HepG2 (cell line): ENCODE results near the gene PROC. TPM values are rescaled to one million over a fixed set of nuclear protein-coding genes. Genes with fewer than 3 reads are reported as not detected.
A peak's percentile ranks its signal among the peaks of the same experiment; 100 is the strongest.

Experiments
- NFAT5 ChIP-seq: sonication (generic); formaldehyde crosslinking; IDR thresholded peaks from 2 replicates; pipeline ENCODE4 v1.4.0; 2020; ENCODE audit warnings: missing genetic modification reagents
- POGK ChIP-seq: sonication (generic); formaldehyde crosslinking; conservative IDR thresholded peaks from 2 replicates; pipeline ENCODE4 v1.8.0; 2022; ENCODE audit warnings: mild to moderate bottlenecking, moderate library complexity, missing genetic modification reagents
- THRA ChIP-seq: sonication (generic); formaldehyde crosslinking; IDR thresholded peaks from 2 replicates; pipeline ENCODE4 v1.4.0; 2020; ENCODE audit warnings: missing genetic modification reagents, borderline replicate concordance
- ZBTB42 ChIP-seq: sonication (generic); formaldehyde crosslinking; IDR thresholded peaks from 2 replicates; pipeline ENCODE4 v1.5.0; 2020; ENCODE audit warnings: mild to moderate bottlenecking, missing genetic modification reagents
- ZC3H13 ChIP-seq: sonication (generic); formaldehyde crosslinking; IDR thresholded peaks from 2 replicates; pipeline ENCODE4 v1.8.1; 2023; ENCODE audit warnings: mild to moderate bottlenecking, missing genetic modification reagents, moderate library complexity
- ZFP82 ChIP-seq: sonication (generic); formaldehyde crosslinking; IDR thresholded peaks from 2 replicates; pipeline ENCODE4 v1.5.1; 2020; ENCODE audit warnings: mild to moderate bottlenecking, missing genetic modification reagents, borderline replicate concordance
- ZNF580 ChIP-seq: IDR thresholded peaks from 2 replicates; pipeline ENCODE4 v1.6.1; 2016; ENCODE audit warnings: low read depth, borderline replicate concordance
- ZNF709 ChIP-seq: sonication (generic); formaldehyde crosslinking; IDR thresholded peaks from 2 replicates; pipeline ENCODE4 v1.5.0; 2020; ENCODE audit warnings: mild to moderate bottlenecking, missing genetic modification reagents
- ZNF784 ChIP-seq: sonication (generic); formaldehyde crosslinking; IDR thresholded peaks from 2 replicates; pipeline ENCODE4 v1.5.1; 2020; ENCODE audit warnings: missing genetic modification reagents, mild to moderate bottlenecking, borderline replicate concordance
- polyA plus RNA-seq, 8 experiments: library from polyadenylated mRNA; depleted of rRNA in 3 of 8; stranded (reverse) in 7 of 8; unstranded in 1 of 8; fragments of >200 nt; fragmentation: Illumina TruSeq in 4 of 8; extraction: Trizol in 4 of 8; gene quantifications; 2 replicates each; pipeline versions ENCODE4 v1.2.1 to v1.2.3, GENCODE V29; 2011 to 2016; ENCODE audit warnings: low read depth in 4 of 8, missing spikeins in 1 of 8, mixed read lengths in 1 of 8; ENCODE audit not compliant: insufficient read depth in 1 of 8
- total RNA-seq, 5 experiments: library from RNA; depleted of rRNA; stranded (reverse); fragments of >200 nt; fragmentation: Illumina TruSeq; extraction: Trizol; gene quantifications; 2 replicates each; pipeline ENCODE4 v1.2.3, GENCODE V29; 2016; ENCODE audit warnings: low read depth in 1 of 5

PROC gene
- total and polyA plus RNA-seq, 2 of the 13 experiments (the other 11 are each of a cell fraction or from before 2014, with no cell fraction given), result 134 to 185 TPM

- no peak for TF ChIP-seq THRA (CRISPR knock-in tag)
- no peak for TF ChIP-seq ZBTB42 (CRISPR knock-in tag)
- peak; percentile 80 for TF ChIP-seq ZNF709
- TF ChIP-seq NFAT5 (CRISPR knock-in tag), result no peak
- TF ChIP-seq ZC3H13 (CRISPR knock-in tag), result no peak
- no peak for TF ChIP-seq ZNF784 (CRISPR knock-in tag)
- no peak for TF ChIP-seq ZNF580 (CRISPR knock-in tag)
- TF ChIP-seq POGK (CRISPR knock-in tag), result peak; percentile 79
- TF ChIP-seq ZFP82 (CRISPR knock-in tag), result no peak
Observed at GRCh38 chr2:127408004-127408806, 10.0 kb upstream of the PROC start (continued).
